BJ (cell line): ENCODE measurements around the gene TGM2. TPM values are rescaled to one million over a fixed set of nuclear protein-coding genes. Genes with fewer than 3 reads are reported as not detected.

ENCODE experiments used
- CTCF ChIA-PET: fragments of 350-600 bp; formaldehyde crosslinking; extraction: SDS; loops from one replicate; lab custom pipeline; 2021; ENCODE audit warnings: antibody characterized with exemption, inconsistent platforms; lab: Yijun Ruan, JAX
- POLR2A ChIA-PET: fragments of 300-600 bp; sonication (Branson Sonifier 250); formaldehyde crosslinking; extraction: SDS; loops from one replicate; lab custom pipeline; 2021; ENCODE audit warnings: antibody characterized with exemption; lab: Charles Lee
- DNase-seq: peaks from one replicate; pipeline ENCODE4 v3.0.0-alpha.2; 2011; ENCODE audit warnings: low read depth
- H3K27me3 ChIP-seq: 2 replicates; pipeline ENCODE4 v1.6.0; 2011; ENCODE audit warnings: low read length; ENCODE audit not compliant: control insufficient read depth, insufficient read depth
- H3K36me3 ChIP-seq: 2 replicates; pipeline ENCODE4 v1.5.1; 2011; ENCODE audit warnings: low read length; ENCODE audit not compliant: control insufficient read depth, insufficient read depth
- H3K4me3 ChIP-seq: 2 replicates; pipeline ENCODE4 v1.5.1; 2011; ENCODE audit warnings: low read depth, mild to moderate bottlenecking, control low read depth, low read length
- polyA plus RNA-seq: library from polyadenylated mRNA; depleted of rRNA; stranded (reverse); fragments of >200 nt; gene quantifications from 2 replicates; pipeline ENCODE4 v1.2.3, GENCODE V29; 2011
- TF ChIP-seq, protein P1 (sequence below): IDR thresholded peaks from 2 replicates; pipeline ENCODE4 v1.5.1; 2011; ENCODE audit warnings: low read depth, mild to moderate bottlenecking, control low read depth, inconsistent platforms, low read length, moderate library complexity; ENCODE audit not compliant: insufficient read depth

Gene TGM2
- polyA plus RNA-seq, 1 experiment = 397 TPM

DNA sequence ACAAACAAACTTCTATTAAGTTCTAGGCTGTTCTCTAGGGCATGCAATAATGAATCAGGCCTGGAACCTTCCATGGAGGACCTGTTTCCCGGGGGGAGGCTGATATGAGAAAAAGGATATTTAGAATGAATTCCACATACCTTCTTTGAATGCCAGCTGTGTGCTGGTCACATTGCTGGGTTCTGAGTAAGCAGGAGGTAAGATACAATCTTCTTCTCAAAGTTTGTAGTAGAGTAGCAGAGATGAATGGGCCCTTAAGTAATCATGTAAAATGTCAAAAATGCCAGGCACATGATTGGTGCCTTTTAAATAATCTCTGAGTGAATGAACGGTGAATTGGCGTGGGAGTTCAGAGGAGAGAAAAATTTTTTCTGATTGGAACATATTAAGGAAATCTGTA lies 47.4 kb downstream of the TGM2 start:
- ChIA-PET CTCF (no interaction called here), POLR2A (no interaction called here)
- H3K27me3 ChIP-seq = no peaks in the 10 kb centered on the region
- no peak overlapping the region for H3K4me3 ChIP-seq
- TF ChIP-seq, protein P1, sequence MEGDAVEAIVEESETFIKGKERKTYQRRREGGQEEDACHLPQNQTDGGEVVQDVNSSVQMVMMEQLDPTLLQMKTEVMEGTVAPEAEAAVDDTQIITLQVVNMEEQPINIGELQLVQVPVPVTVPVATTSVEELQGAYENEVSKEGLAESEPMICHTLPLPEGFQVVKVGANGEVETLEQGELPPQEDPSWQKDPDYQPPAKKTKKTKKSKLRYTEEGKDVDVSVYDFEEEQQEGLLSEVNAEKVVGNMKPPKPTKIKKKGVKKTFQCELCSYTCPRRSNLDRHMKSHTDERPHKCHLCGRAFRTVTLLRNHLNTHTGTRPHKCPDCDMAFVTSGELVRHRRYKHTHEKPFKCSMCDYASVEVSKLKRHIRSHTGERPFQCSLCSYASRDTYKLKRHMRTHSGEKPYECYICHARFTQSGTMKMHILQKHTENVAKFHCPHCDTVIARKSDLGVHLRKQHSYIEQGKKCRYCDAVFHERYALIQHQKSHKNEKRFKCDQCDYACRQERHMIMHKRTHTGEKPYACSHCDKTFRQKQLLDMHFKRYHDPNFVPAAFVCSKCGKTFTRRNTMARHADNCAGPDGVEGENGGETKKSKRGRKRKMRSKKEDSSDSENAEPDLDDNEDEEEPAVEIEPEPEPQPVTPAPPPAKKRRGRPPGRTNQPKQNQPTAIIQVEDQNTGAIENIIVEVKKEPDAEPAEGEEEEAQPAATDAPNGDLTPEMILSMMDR = no peak
- no peak for DNase-seq
- no peaks in the 10 kb centered on the region for H3K36me3 ChIP-seq

DNA sequence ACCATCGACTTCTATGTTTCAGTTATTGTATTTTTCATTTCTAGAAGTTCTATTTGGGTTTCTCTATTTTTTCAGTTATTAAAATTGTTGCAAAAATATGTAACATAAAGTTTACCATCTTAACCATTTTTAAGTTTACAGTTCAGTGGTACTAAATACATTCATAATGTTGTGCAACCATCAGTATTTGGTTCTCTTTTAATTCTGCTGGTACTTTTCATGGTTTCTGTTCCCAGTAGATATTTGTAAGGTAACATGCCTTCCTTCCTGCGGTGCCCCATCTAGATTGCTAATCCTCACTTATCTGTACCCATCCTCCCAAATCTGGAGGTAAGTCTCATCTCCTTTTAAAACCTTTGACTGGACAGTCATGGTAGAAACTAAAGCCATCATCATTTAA lies 47.9 kb downstream of the TGM2 start:
- TF ChIP-seq, protein P1 = no peak
- no peak for DNase-seq
- ChIA-PET CTCF (no interaction called here), POLR2A (no interaction called here)
- no peaks in the 10 kb centered on the region for H3K36me3 ChIP-seq
- no peak overlapping the region for H3K4me3 ChIP-seq
- H3K27me3 ChIP-seq = no peaks in the 10 kb centered on the region

DNA sequence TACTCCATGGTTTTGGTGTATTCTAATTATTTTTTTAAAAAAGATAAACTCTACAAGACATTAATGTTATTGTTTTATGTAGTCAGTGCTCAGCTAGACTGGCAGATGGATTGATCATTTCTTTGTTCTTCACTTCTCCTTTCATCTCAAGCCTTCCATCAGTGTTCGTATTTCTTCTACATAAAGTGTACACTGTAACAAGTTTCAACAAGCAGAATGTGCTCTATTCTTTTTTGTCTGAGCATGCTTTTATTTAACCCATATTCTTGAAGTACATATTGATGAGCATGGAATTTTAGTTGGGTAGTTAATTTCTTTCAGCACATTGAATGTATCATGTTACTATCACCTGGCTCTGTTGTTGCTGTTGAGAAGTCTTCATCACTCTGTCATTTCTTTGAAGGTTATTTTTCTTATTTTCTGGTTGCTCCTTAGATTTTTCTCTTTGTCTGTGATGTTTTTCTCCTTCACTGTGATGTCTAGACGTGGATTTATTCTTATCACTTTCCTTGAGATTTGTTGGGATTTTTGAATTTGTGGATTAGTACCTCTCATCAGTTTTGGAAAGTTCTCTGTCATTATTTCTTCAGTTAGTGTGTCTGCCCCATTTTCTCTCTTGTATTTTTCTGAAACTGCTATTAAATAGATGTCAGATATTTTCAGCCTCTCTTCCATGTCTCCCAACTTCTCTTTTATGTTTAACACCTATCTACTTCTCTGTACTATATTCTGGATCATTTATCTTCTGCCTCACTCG lies 48.5 kb downstream of the TGM2 start:
- Histone ChIP-seq H3K36me3 (no peaks in the 10 kb centered on the region), H3K27me3 (no peaks in the 10 kb centered on the region), H3K4me3 (no peak overlapping the region)
- no peak for DNase-seq
- TF ChIP-seq, protein P1 = no peak
- POLR2A ChIA-PET = no interaction called here
- CTCF ChIA-PET = interaction anchor here (0.7 to 3.0 kb wide), 2 partner anchors 44 to 755 kb away, joined by 3 to 11 read pairs; no protein-coding TSS in a partner anchor

DNA sequence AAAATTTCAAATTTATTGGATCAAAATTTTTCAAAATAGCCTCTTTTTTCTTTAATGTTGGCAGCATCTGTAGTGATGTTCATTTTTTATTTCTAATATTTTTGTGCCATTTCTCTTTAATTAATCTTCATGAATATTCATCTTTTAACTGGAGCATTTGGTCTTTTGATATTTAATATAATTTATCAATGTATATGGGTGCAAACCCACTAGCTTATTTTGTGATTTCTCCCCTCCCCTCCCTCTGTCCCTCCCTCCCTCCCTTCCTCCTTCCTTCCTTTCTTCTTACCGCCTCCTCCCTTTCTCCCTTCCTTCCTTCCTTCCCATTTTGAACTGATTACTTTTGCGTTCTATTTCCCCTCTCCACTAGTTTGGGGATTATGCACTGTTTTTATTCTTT lies 49.2 kb downstream of the TGM2 start:
- no peaks in the 10 kb centered on the region for H3K27me3 ChIP-seq
- H3K4me3 ChIP-seq = no peak overlapping the region
- no peak for DNase-seq
- TF ChIP-seq, protein P1 = no peak
- ChIA-PET CTCF (interaction anchor here (0.7 to 5.1 kb wide), 3 partner anchors 43 to 754 kb away, joined by 3 to 23 read pairs (median 11); no protein-coding TSS in a partner anchor), POLR2A (no interaction called here)
- no peaks in the 10 kb centered on the region for H3K36me3 ChIP-seq

DNA sequence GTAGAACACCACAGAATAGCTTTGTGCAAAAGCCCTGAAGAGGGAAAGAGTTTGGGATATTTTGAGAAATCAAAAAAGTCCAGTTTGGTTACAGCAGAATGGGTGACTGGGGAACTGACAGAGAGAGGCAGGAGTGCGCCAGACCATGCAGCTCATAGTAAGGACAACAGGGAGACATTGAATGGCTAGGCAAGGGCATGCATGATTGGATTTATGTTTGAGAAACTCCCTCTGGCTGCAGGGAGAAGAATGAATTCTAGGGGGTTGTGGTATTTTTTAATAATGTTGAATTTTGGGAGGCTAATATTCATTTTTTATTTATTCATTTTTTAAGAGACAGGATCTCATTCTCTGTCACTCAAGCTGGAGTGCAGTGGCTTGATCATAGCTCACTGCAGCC lies 49.9 kb downstream of the TGM2 start:
- TF ChIP-seq, protein P1 = no peak
- no peak overlapping the region for H3K4me3 ChIP-seq
- no peaks in the 10 kb centered on the region for H3K36me3 ChIP-seq
- no peaks in the 10 kb centered on the region for H3K27me3 ChIP-seq
- POLR2A ChIA-PET = interaction anchor here (0.6 kb wide), 1 partner anchor 634 kb away, joined by 3 read pairs; no protein-coding TSS in a partner anchor
- DNase-seq = no peak
- CTCF ChIA-PET = interaction anchor here (0.6 to 5.1 kb wide), 7 partner anchors 37 to 218 kb away, joined by 3 to 23 read pairs (median 11); partner anchors contain the start of gene TGM2
